Calu3 (cell line): ENCODE data around the gene ILK. TPM values are rescaled to one million over a fixed set of nuclear protein-coding genes. Genes with fewer than 3 reads are reported as not detected.
A peak's percentile ranks its signal among the peaks of the same experiment; 100 is the strongest.

Experiments
- BruUV-seq: library from RNA; stranded (reverse); fragments of 400-500 nt; replicated peaks from 2 replicates; lab custom pipeline; 2021; lab: Mats Ljungman, UMichigan
- CTCF ChIA-PET: fragments of 300-600 bp; sonication (Branson Sonifier 250); formaldehyde crosslinking; loops from one replicate; lab custom pipeline; 2022; ENCODE audit warnings: antibody characterized with exemption; lab: Charles Lee
- DNase-seq: peaks from one replicate; pipeline ENCODE4 v3.0.0; 2022
- H3K27ac Mint-ChIP-seq: one replicate; pipeline ENCODE4 v1.8.0; 2022; ENCODE audit warnings: mixed read lengths; ENCODE audit not compliant: unreplicated experiment
- H3K27me3 Mint-ChIP-seq: one replicate; pipeline ENCODE4 v1.8.0; 2022; ENCODE audit warnings: mixed read lengths; ENCODE audit not compliant: unreplicated experiment
- H3K36me3 Mint-ChIP-seq: one replicate; pipeline ENCODE4 v1.8.0; 2022; ENCODE audit warnings: mild to moderate bottlenecking, moderate library complexity, mixed read lengths; ENCODE audit not compliant: insufficient read depth, unreplicated experiment
- H3K4me1 Mint-ChIP-seq: one replicate; pipeline ENCODE4 v1.8.0; 2022; ENCODE audit warnings: mild to moderate bottlenecking, low read depth, mixed read lengths; ENCODE audit not compliant: unreplicated experiment
- H3K4me3 Mint-ChIP-seq: one replicate; pipeline ENCODE4 v1.8.0; 2022; ENCODE audit warnings: mild to moderate bottlenecking, low read depth, moderate library complexity, mixed read lengths; ENCODE audit not compliant: unreplicated experiment
- H3K9me3 Mint-ChIP-seq: one replicate; pipeline ENCODE4 v1.8.0; 2022; ENCODE audit warnings: low read depth, mixed read lengths; ENCODE audit not compliant: unreplicated experiment
- CTCF ChIP-seq: fragments of 200-600 bp; IDR thresholded peaks from one replicate; pipeline ENCODE4 v1.8.0; 2022; ENCODE audit warnings: antibody characterized with exemption; ENCODE audit not compliant: unreplicated experiment
- intact Hi-C: fragments of 100-400 bp; cut with micrococcal nuclease; formaldehyde crosslinking; loops from one replicate; pipeline ENCODE4 v1.10.0; 2022; ENCODE audit not compliant: unreplicated experiment
- total RNA-seq: library from RNA; stranded (reverse); gene quantifications from 2 replicates; pipeline ENCODE4 v1.2.3, GENCODE V29; 2022

The ILK gene
- total RNA-seq, 1 experiment from 2014 or later: 85.7 TPM

GRCh38 chr11:6618117-6619003 is 14.8 kb downstream of the ILK start:
- CTCF ChIA-PET: interaction anchor here (0.5 to 1.3 kb wide), 7 partner anchors 12 to 1076 kb away, joined by 3 to 5 read pairs (median 4); partner anchors contain the start of gene MRPL17
- TF ChIP-seq CTCF: no peak
- Mint-ChIP-seq H3K4me3 (no peak overlapping the region), H3K27ac (no peak overlapping the region), H3K27me3 (no peaks in the 10 kb centered on the region), H3K36me3 (no peaks in the 10 kb centered on the region), H3K4me1 (no peaks in the 10 kb centered on the region), H3K9me3 (no peaks in the 10 kb centered on the region)
- DNase-seq: no peak
- intact Hi-C loops: loop anchor here (10.0 kb wide), 1 partner anchor 134 kb away; the partner anchor contains the start of genes ARFIP2 and TIMM10B
- BruUV-seq: no TSS peak

GRCh38 chr11:6619004-6619745 is 15.6 kb downstream of the ILK start, which contains the start of gene TPP1:
Gene TPP1 (minus strand): TSS chr11:6619422. CDS start chr11:6619400, 22 bp downstream.
- peak; percentile 91 for DNase-seq
- H3K4me3 Mint-ChIP-seq: no peak within 1 kb of the TSS
- no peak within 1 kb of the TSS for H3K27ac Mint-ChIP-seq
- intact Hi-C loops: loop anchor here (10.0 kb wide), 1 partner anchor 134 kb away; the partner anchor contains the start of genes ARFIP2 and TIMM10B
- no peaks in the 10 kb centered on the region for H3K9me3 Mint-ChIP-seq
- CTCF ChIA-PET: interaction anchor here (0.5 to 1.3 kb wide), 7 partner anchors 12 to 1075 kb away, joined by 3 to 5 read pairs (median 4); partner anchors contain the start of gene MRPL17
- BruUV-seq: no TSS peak
- peaks cover 5% of the 10 kb centered on the region for H3K27me3 Mint-ChIP-seq
- no peaks in the 10 kb centered on the region for H3K36me3 Mint-ChIP-seq
- TF ChIP-seq CTCF: no peak
- no peaks in the 10 kb centered on the region for H3K4me1 Mint-ChIP-seq

GRCh38 chr11:6620636-6621035 is 17.1 kb downstream of the ILK start:
- no peaks in the 10 kb centered on the region for H3K9me3 Mint-ChIP-seq
- CTCF ChIA-PET: no interaction called here

More at GRCh38 chr11:6620636-6621035, 17.1 kb downstream of the ILK start:
- intact Hi-C loops: no loop called here
- H3K4me1 Mint-ChIP-seq: no peaks in the 10 kb centered on the region
- DNase-seq: no peak
- no peak overlapping the region for H3K27ac Mint-ChIP-seq
- H3K27me3 Mint-ChIP-seq: peaks cover 13% of the 10 kb centered on the region
- no peak overlapping the region for H3K4me3 Mint-ChIP-seq
- BruUV-seq: no TSS peak
- H3K36me3 Mint-ChIP-seq: no peaks in the 10 kb centered on the region
- TF ChIP-seq CTCF: no peak
